Measurements from ENCODE around the gene SERTAD1.

Gene SERTAD1

GRCh38 chr19:40392894-40393517 lies 32.8 kb downstream of the SERTAD1 start:
- no peak overlapping the region for H3K9ac ChIP-seq (ENCODE audit: low read depth in 1 of 2, low read length in 2 of 2)
- H3K9me3 ChIP-seq (ENCODE audit: control insufficient read depth in 2 of 2, low read length in 2 of 2) = no peaks in the 10 kb centered on the region
- H3K4me3 ChIP-seq (ENCODE audit: low read length in 2 of 2) = no peak overlapping the region
- no peaks in the 10 kb centered on the region for H3K27me3 ChIP-seq (ENCODE audit: control insufficient read depth in 2 of 2, insufficient read depth in 2 of 2, low read length in 2 of 2)
- no peak overlapping the region for H3K27ac ChIP-seq (ENCODE audit: low read depth in 2 of 2, low read length in 2 of 2)
- peaks cover 0 to 4% of the 10 kb centered on the region in 2 donors for H3K4me1 ChIP-seq (ENCODE audit: control insufficient read depth in 2 of 2, insufficient read depth in 2 of 2, low read length in 2 of 2)
- H3K36me3 ChIP-seq (ENCODE audit: control insufficient read depth in 2 of 2, insufficient read depth in 2 of 2, low read length in 2 of 2) = no peaks in the 10 kb centered on the region

GRCh38 chr19:40392123-40392522 lies 33.7 kb downstream of the SERTAD1 start:
- peaks cover 0 to 4% of the 10 kb centered on the region in 2 donors for H3K4me1 ChIP-seq (ENCODE audit: control insufficient read depth in 2 of 2, insufficient read depth in 2 of 2, low read length in 2 of 2)
- no peaks in the 10 kb centered on the region for H3K27me3 ChIP-seq (ENCODE audit: control insufficient read depth in 2 of 2, insufficient read depth in 2 of 2, low read length in 2 of 2)
- no peaks in the 10 kb centered on the region for H3K9me3 ChIP-seq (ENCODE audit: control insufficient read depth in 2 of 2, low read length in 2 of 2)
- no peak overlapping the region for H3K9ac ChIP-seq (ENCODE audit: low read depth in 1 of 2, low read length in 2 of 2)
- no peaks in the 10 kb centered on the region for H3K36me3 ChIP-seq (ENCODE audit: control insufficient read depth in 2 of 2, insufficient read depth in 2 of 2, low read length in 2 of 2)
- no peak overlapping the region for H3K4me3 ChIP-seq (ENCODE audit: low read length in 2 of 2)
- no peak overlapping the region for H3K27ac ChIP-seq (ENCODE audit: low read depth in 2 of 2, low read length in 2 of 2)

GRCh38 chr19:40390084-40390742 lies 35.6 kb downstream of the SERTAD1 start, which contains the start of gene HIPK4:
Gene HIPK4, minus strand, starts transcription at chr19:40390181. Its CDS starts 279 bp downstream, at chr19:40389902.
- Histone ChIP-seq H3K27me3 (ENCODE audit: control insufficient read depth in 2 of 2, insufficient read depth in 2 of 2, low read length in 2 of 2) (no peaks in the 10 kb centered on the region), H3K4me3 (ENCODE audit: low read length in 2 of 2) (no peak within 1 kb of the TSS)

GRCh38 chr19:40389404-40390083 lies 36.2 kb downstream of the SERTAD1 start:
- Histone ChIP-seq H3K4me1 (ENCODE audit: control insufficient read depth in 2 of 2, insufficient read depth in 2 of 2, low read length in 2 of 2) (peaks cover 0 to 4% of the 10 kb centered on the region in 2 donors), H3K27ac (ENCODE audit: low read depth in 2 of 2, low read length in 2 of 2) (no peak overlapping the region), H3K36me3 (ENCODE audit: control insufficient read depth in 2 of 2, insufficient read depth in 2 of 2, low read length in 2 of 2) (no peaks in the 10 kb centered on the region), H3K9me3 (ENCODE audit: control insufficient read depth in 2 of 2, low read length in 2 of 2) (no peaks in the 10 kb centered on the region), H3K9ac (ENCODE audit: low read depth in 1 of 2, low read length in 2 of 2) (no peak overlapping the region), H3K4me3 (ENCODE audit: low read length in 2 of 2) (no peak overlapping the region), H3K27me3 (ENCODE audit: control insufficient read depth in 2 of 2, insufficient read depth in 2 of 2, low read length in 2 of 2) (no peaks in the 10 kb centered on the region)

More at GRCh38 chr19:40390084-40390742, 35.6 kb downstream of the SERTAD1 start, which contains the start of gene HIPK4:
- no peak within 1 kb of the TSS for H3K9ac ChIP-seq (ENCODE audit: low read depth in 1 of 2, low read length in 2 of 2)
- no peaks in the 10 kb centered on the region for H3K9me3 ChIP-seq (ENCODE audit: control insufficient read depth in 2 of 2, low read length in 2 of 2)
- H3K4me1 ChIP-seq (ENCODE audit: control insufficient read depth in 2 of 2, insufficient read depth in 2 of 2, low read length in 2 of 2) = peaks cover 0 to 4% of the 10 kb centered on the region in 2 donors
- no peaks in the 10 kb centered on the region for H3K36me3 ChIP-seq (ENCODE audit: control insufficient read depth in 2 of 2, insufficient read depth in 2 of 2, low read length in 2 of 2)
- H3K27ac ChIP-seq (ENCODE audit: low read depth in 2 of 2, low read length in 2 of 2) = no peak within 1 kb of the TSS

GRCh38 chr19:40388481-40388880 lies 37.3 kb downstream of the SERTAD1 start:
- H3K4me3 ChIP-seq (ENCODE audit: low read length in 2 of 2) = no peak overlapping the region
- H3K36me3 ChIP-seq (ENCODE audit: control insufficient read depth in 2 of 2, insufficient read depth in 2 of 2, low read length in 2 of 2) = no peaks in the 10 kb centered on the region
- H3K9ac ChIP-seq (ENCODE audit: low read depth in 1 of 2, low read length in 2 of 2) = no peak overlapping the region
- H3K27me3 ChIP-seq (ENCODE audit: control insufficient read depth in 2 of 2, insufficient read depth in 2 of 2, low read length in 2 of 2) = no peaks in the 10 kb centered on the region
- peaks cover 0 to 4% of the 10 kb centered on the region in 2 donors for H3K4me1 ChIP-seq (ENCODE audit: control insufficient read depth in 2 of 2, insufficient read depth in 2 of 2, low read length in 2 of 2)
- no peak overlapping the region for H3K27ac ChIP-seq (ENCODE audit: low read depth in 2 of 2, low read length in 2 of 2)
- H3K9me3 ChIP-seq (ENCODE audit: control insufficient read depth in 2 of 2, low read length in 2 of 2) = no peaks in the 10 kb centered on the region

GRCh38 chr19:40387155-40387554 lies 38.6 kb downstream of the SERTAD1 start:
- no peaks in the 10 kb centered on the region for H3K36me3 ChIP-seq (ENCODE audit: control insufficient read depth in 2 of 2, insufficient read depth in 2 of 2, low read length in 2 of 2)
- no peak overlapping the region for H3K4me3 ChIP-seq (ENCODE audit: low read length in 2 of 2)
- H3K27ac ChIP-seq (ENCODE audit: low read depth in 2 of 2, low read length in 2 of 2) = no peak overlapping the region
- no peaks in the 10 kb centered on the region for H3K4me1 ChIP-seq (ENCODE audit: control insufficient read depth in 2 of 2, insufficient read depth in 2 of 2, low read length in 2 of 2)
- H3K9me3 ChIP-seq (ENCODE audit: control insufficient read depth in 2 of 2, low read length in 2 of 2) = no peaks in the 10 kb centered on the region
- no peak overlapping the region for H3K9ac ChIP-seq (ENCODE audit: low read depth in 1 of 2, low read length in 2 of 2)
- H3K27me3 ChIP-seq (ENCODE audit: control insufficient read depth in 2 of 2, insufficient read depth in 2 of 2, low read length in 2 of 2) = no peaks in the 10 kb centered on the region

DNA sequence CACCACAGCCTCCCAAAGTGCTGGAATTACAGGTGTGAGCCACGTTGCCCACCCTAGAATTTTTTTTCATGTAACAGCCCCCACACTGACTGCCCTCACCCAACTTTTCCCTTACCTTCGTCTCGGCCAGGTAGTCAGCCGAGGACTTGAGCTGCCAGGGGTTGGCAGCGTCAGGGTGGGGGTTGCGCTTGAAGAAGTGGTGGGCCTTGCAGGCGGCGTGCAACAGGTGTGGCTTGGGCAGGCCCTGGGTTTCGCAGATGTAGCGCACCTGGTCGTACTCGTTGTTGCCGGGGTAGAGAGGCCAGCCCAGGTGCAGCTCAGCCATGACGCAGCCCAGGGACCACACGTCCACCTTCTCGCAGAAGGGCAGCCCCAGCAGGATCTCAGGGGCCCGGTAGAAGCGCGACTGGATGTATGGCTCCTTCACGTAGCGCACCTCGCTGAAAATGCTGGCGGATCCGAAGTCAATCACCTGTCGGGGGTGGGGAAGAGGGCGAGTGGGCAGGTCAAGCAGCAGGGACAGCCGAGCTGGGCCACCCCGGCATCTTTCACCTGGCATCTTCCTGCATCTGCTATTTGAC lies 42.0 kb downstream of the SERTAD1 start:
- H3K4me3 ChIP-seq (ENCODE audit: low read length in 2 of 2) = no peak overlapping the region

DNA sequence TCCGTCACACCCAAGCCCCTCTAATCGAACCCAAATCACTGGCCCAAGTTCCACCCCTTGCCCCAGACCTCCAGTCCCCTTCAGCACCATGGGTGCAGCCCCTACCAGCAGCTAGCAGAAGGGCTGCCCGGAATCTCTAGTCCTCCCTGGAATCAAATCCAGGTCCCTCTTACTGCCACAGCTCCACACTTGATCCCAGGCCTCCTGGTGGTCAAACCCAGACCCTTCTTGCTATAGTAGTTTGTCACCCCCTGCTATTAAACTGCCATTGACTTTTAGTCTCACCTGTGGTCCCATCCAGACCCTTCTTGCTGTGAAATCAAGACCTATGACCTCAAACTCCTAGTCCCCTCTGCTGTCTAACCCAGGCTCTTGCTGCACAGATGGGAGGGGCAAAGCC lies 44.5 kb downstream of the SERTAD1 start:
- Histone ChIP-seq H3K4me3 (ENCODE audit: low read length in 2 of 2) (no peak overlapping the region), H3K36me3 (ENCODE audit: control insufficient read depth in 2 of 2, insufficient read depth in 2 of 2, low read length in 2 of 2) (peaks cover 5 to 9% of the 10 kb centered on the region in 2 donors)

More for the DNA sequence above, 42.0 kb downstream of the SERTAD1 start:
- Histone ChIP-seq H3K4me1 (ENCODE audit: control insufficient read depth in 2 of 2, insufficient read depth in 2 of 2, low read length in 2 of 2) (no peaks in the 10 kb centered on the region), H3K9ac (ENCODE audit: low read depth in 1 of 2, low read length in 2 of 2) (no peak overlapping the region), H3K9me3 (ENCODE audit: control insufficient read depth in 2 of 2, low read length in 2 of 2) (no peaks in the 10 kb centered on the region), H3K27me3 (ENCODE audit: control insufficient read depth in 2 of 2, insufficient read depth in 2 of 2, low read length in 2 of 2) (no peaks in the 10 kb centered on the region), H3K27ac (ENCODE audit: low read depth in 2 of 2, low read length in 2 of 2) (no peak overlapping the region), H3K36me3 (ENCODE audit: control insufficient read depth in 2 of 2, insufficient read depth in 2 of 2, low read length in 2 of 2) (peaks cover 1 to 2% of the 10 kb centered on the region in 2 donors)

DNA sequence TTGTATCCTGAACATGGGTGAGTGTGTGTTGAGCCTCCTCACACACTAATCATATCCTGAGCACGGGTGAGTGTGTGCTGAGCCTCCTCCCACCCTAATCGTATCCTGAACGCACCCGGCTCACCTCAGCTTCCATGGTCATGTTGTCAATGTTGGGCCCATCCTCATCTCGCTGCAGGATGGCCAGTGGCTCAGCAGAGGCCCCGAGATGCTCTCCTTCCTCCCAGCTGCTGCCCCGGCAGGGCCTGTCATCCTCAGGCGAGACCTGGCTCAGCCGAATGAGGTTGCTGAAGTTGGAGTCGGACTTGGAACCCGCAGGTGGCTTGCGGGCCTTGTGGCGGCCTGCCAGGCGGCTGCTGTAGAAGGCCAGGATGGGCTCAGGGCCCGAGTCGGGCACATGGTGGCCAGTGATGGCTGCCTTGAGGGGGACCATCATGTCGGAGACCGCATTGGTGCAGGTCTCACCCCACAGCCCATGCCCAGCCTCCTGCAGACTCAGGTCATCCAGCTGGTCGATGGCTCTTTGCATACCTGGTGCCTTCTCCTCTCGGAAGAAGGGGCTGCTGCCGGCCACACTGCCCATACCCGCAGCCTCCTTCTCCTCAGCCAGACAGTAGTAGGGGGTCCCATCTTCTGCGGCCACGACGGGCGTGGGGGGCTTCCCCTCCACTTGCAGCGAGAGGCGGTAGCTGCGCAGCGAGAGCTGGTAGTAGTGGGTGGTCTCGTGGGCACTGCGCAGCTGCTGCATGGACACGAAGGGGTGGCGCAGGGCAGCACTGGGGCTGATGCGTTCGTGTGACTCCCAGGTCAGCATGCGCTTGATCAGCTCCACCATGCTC lies 45.4 kb downstream of the SERTAD1 start:
- no peak overlapping the region for H3K27ac ChIP-seq (ENCODE audit: low read depth in 2 of 2, low read length in 2 of 2)
- no peak overlapping the region for H3K9ac ChIP-seq (ENCODE audit: low read depth in 1 of 2, low read length in 2 of 2)
- no peaks in the 10 kb centered on the region for H3K9me3 ChIP-seq (ENCODE audit: control insufficient read depth in 2 of 2, low read length in 2 of 2)
- no peak overlapping the region for H3K4me3 ChIP-seq (ENCODE audit: low read length in 2 of 2)
- no peaks in the 10 kb centered on the region for H3K27me3 ChIP-seq (ENCODE audit: control insufficient read depth in 2 of 2, insufficient read depth in 2 of 2, low read length in 2 of 2)
- no peaks in the 10 kb centered on the region for H3K4me1 ChIP-seq (ENCODE audit: control insufficient read depth in 2 of 2, insufficient read depth in 2 of 2, low read length in 2 of 2)
- peaks cover 5 to 9% of the 10 kb centered on the region in 2 donors for H3K36me3 ChIP-seq (ENCODE audit: control insufficient read depth in 2 of 2, insufficient read depth in 2 of 2, low read length in 2 of 2)

More for the DNA sequence above, 44.5 kb downstream of the SERTAD1 start:
- no peaks in the 10 kb centered on the region for H3K9me3 ChIP-seq (ENCODE audit: control insufficient read depth in 2 of 2, low read length in 2 of 2)
- no peak overlapping the region for H3K27ac ChIP-seq (ENCODE audit: low read depth in 2 of 2, low read length in 2 of 2)
- no peaks in the 10 kb centered on the region for H3K27me3 ChIP-seq (ENCODE audit: control insufficient read depth in 2 of 2, insufficient read depth in 2 of 2, low read length in 2 of 2)
- no peaks in the 10 kb centered on the region for H3K4me1 ChIP-seq (ENCODE audit: control insufficient read depth in 2 of 2, insufficient read depth in 2 of 2, low read length in 2 of 2)
- H3K9ac ChIP-seq (ENCODE audit: low read depth in 1 of 2, low read length in 2 of 2) = no peak overlapping the region

Measured in mucosa of rectum (tissue), 2 donors.